GM18861 (cell line): ENCODE measurements around the gene SLC2A5.
A peak's percentile ranks its signal among the peaks of the same experiment; 100 is the strongest.
"Not testable (repeated sequence)": the region's sequence is repeated elsewhere in the genome, so short reads cannot be mapped to it uniquely, and the experiment has no call there.

Experiments
- ATAC-seq: cut with Tn5 transposase; IDR thresholded peaks from one replicate; pipeline ENCODE4 v1.9.1; 2021; ENCODE audit not compliant: unreplicated experiment

SLC2A5 gene, protein sequence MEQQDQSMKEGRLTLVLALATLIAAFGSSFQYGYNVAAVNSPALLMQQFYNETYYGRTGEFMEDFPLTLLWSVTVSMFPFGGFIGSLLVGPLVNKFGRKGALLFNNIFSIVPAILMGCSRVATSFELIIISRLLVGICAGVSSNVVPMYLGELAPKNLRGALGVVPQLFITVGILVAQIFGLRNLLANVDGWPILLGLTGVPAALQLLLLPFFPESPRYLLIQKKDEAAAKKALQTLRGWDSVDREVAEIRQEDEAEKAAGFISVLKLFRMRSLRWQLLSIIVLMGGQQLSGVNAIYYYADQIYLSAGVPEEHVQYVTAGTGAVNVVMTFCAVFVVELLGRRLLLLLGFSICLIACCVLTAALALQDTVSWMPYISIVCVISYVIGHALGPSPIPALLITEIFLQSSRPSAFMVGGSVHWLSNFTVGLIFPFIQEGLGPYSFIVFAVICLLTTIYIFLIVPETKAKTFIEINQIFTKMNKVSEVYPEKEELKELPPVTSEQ

DNA sequence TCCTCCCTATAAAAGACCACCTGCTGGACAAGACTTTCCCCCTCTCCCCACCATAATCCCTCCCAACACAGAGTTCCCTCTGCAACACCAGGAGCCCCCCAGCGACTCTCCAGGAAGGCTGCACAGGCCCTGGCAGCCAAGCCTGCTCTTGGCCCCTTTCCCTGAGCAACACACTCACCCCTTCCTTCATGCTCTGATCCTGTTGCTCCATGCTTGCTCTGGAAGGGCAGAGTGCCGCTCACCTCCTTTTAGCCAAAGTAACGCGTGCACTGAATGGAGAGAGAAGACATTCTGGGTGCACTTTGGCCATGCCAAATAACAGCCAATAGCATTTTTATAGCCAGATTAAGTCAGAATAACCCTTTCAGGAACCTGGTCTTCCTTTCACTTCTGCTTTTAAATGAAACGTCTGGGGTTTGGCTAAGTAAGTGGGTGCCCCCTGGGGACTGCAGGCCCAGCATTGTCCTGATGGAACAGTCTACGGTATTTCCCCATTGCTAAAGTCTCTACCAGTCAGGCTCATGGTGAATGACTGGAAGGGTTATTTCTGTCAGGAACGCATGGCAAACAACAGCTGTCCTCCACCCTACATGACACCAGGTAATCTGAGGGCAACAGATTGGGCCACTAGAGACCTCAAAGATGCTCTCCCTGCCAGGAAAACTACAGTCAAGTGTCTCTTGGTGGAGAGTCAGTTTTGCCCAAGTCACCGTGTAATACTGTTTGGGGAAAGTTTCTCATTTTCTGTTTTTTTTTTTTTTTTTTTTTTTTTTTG is at the start of gene SLC2A5:
Gene SLC2A5, minus strand, starts transcription at position 310 of the 775 bp plus-strand sequence. Its CDS starts 99 bp downstream, at position 211.
- ATAC-seq = peak; percentile 81

DNA sequence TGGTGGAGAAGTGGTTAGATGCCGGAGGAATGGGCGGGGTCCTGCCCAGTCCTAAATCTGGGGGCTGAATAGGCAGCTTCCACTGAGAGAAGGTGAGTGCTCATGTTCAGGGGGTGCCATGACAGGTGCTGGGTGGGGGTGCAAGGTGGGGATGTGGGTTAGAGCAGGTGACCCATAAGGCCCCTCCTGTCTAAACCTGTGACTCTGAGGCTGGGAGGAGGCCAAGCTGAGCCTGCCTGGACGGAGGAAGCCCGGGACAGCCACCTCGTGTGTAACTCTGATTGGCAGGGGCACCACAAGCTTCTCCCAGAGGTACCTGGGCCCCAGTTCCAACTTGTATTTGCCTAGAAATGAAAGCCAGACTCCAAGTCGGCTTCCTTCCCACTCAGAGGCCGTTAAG is 48.8 kb upstream of the SLC2A5 start:
- no peak for ATAC-seq

DNA sequence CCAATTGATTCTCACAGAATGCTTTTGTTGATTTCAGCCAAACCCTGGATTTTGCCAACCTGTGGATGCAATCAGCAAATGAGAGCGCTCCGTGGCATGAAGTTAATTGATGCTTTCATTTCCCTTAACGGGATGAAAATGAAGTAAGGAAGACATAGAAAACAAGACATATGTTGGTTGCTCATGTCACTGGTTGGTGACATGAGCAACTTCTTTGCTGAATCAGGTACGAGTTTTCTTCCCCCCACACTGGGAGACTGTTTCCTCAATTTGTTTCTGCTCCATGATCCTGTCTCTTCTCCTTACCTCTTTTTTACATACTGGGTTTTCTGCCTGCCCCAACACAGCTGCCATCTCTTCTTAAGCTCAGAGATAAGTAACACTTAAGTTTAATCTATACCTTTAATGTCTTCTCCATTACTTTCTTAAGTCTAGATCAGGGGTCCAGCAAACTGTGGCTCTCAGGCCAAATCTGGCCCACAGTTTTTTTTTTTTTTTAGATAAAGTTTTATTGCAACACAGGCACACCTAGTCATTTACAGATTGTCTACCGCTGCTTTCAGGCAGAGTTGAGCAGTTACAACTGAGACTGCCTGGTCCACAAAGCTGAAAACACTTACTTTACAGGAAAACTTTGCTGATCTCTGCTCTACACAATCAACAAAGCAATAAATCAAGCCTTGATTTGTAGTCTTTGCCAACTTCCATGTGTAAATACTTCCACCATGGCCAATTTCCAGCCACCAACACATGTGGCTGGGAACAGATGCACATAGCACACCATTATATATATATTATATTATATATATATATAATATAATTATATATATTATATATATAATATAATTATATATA is 46.1 kb upstream of the SLC2A5 start:
- no peak for ATAC-seq

DNA sequence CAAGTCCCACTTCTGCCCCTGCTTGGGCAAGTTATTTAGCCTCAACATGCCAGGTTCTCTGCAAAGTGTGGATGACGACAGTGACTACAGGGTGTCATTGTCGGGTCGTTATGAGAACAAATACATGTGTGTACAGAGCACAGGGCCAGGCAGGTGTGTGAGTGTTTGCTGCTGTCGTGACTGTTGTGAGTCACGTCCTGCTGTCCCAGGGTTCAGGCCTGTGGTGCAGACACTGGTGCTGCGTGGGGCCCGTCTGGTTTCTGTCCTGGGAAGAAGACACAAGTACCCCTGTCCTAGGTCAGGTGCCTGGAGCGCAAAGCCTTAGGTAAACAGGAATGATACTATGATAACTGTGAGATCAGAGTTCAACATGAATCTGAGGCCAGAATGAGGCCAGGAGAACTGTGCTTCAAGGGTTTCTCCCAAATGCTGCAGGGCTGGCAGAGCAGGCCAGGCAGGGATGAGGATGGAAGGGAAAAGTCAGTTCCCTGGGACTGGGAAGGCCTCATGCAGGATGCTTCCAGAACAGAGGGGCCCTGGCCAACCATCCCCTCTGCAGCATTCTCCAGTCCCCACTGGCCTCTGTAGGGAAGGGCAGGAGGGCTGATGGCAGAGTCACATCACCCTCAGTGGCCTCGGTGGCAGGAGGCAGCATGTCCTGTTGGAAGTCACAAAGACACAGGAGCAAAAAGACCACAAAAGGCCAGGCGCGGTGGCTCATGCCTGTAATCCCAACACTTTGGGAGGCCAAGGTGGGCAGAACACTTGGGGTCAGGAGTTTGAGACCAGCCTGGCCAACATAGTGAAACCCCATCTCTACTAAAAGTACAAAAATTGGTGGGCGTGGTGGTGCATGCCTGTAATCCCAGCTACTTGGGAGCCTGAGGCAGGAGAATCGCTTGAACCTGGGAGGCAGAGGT is 43.8 kb upstream of the SLC2A5 start:
- ATAC-seq = no peak

DNA sequence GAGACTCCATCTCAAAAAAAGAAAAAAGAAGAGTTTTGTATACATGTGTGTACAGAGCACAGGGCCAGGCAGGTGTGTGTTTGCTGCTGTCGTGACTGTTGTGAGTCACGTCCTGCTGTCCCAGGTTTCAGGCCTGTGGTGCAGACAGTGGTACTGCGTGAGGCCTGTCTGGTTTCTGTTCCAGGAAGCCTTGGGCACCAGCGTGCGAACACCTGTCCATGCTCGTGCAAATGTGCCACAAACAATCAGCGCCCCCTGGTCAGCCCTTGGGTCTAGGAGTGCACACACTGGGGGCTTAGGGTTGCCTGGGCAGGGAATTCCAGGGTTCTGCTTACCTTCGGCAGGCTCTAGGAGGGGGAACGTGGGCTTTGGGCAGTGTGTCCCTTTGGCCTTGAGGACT is 42.5 kb upstream of the SLC2A5 start:
- ATAC-seq = no peak

DNA sequence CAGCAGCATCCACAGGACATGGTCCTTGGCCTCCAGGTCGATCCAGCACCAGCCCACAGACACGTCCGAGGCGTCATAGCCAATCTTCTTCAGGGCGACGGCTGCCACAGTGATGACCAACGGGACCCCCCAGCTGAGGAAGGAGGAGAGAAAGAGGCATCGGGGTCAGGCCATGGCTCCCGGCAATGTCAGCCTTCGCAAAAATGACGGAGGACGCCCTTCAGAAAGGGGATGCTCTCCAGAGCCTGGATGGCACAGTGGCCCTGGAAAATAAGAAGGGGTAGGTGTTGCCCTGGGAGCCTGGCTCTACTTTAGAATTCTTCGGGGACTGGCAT is 41.9 kb upstream of the SLC2A5 start:
- ATAC-seq = no peak

DNA sequence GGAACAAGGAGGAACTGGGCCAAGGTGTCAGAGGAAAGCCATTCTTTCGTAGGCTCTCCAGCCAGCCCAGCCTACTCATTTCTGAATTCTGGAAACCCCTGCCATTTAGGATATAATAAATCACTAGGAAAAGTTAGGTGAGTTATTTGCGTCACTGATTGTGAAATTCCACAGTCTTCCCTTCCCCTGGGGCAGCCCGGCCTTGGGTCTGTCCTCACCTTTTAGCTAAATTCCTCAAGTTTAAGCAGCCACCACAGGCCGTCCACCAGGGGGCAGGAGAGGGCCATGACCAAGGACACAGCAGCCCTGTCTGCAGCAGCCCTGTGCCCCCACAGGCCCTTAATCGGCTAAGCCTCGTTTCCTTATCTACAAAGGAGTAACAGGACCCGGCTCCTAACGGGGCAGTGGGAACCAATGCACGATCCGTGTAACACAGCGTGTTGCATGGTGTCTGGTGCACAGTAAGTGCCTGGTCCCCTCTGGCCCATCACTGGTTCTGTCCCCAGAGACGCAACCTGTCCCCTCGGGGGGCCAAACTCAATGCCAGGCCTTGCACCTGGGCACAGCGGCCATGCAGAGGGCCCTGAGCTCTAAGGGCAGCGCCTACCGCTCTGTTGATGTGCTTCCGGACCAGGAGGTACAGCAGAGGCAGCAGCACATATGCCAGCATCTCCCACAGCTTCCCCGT is 41.4 kb upstream of the SLC2A5 start:
- ATAC-seq = no peak

DNA sequence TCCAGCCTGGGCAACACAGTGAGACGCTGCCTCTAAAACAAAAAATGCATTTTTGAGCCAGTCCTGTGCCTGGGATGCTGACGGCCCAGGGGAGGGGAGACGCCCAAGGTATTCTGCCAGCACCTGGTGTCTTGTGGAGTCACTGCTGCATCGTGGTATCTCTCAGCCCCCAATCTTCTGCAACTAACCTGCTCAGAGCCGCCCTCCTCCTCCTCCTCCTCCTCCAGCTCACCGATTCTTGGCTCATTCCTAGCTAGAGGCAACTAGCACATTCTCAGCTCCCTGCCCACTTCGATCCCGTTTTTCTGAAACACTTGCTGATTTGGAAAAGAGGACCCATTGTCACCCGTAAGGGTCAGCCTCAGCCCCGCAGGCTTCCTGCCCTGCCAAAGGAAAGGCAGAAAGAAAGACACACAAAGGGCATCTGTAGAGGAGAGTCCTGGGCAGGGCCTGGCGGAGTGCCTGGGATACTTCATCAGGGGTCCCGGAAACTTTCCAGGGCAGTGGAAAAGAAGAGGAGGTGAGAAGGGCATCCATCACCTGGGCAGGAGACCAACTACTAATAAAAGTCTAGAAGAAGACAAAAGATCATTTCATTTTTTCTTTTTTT is 38.7 kb upstream of the SLC2A5 start:
- ATAC-seq = no peak

DNA sequence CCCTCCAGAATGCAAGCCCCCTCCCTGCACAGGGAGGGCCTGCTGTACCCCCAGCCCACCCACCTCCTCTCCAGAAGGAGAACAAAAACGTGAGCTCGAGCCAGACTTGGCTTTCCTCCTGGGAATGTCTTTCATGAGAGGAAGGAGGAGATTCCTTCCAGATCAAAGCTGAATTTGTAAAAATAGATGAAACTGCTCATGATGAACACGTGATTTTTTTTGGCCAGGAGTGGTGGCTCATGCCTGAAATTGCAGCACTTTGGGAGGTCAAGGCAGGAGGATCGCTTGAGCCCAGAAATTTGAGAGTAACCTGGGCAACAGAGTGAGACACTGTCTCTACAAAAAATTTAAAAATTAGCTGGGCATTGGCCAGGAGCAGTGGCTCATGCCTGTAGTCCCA is 37.7 kb upstream of the SLC2A5 start:
- ATAC-seq = no peak

DNA sequence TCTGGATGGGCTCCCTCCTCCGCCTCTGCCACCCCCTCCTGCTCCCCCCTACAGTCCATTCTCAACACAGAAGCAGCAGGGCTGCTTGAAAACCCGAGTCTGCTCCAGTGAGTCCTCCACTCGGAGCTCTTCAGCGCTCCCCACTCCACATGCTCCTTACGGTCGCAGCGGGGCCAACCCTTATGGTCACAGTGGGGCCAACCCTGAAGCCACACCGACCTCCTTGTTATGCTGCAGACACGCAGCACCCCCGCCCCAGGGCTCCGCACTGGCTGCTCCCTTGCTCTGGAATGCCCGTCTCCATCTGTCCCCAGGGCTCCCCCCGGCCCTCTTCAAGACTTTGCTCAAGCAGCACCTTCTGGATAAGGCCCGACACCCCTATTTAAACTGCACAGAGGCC is 36.9 kb upstream of the SLC2A5 start:
- ATAC-seq = no peak

DNA sequence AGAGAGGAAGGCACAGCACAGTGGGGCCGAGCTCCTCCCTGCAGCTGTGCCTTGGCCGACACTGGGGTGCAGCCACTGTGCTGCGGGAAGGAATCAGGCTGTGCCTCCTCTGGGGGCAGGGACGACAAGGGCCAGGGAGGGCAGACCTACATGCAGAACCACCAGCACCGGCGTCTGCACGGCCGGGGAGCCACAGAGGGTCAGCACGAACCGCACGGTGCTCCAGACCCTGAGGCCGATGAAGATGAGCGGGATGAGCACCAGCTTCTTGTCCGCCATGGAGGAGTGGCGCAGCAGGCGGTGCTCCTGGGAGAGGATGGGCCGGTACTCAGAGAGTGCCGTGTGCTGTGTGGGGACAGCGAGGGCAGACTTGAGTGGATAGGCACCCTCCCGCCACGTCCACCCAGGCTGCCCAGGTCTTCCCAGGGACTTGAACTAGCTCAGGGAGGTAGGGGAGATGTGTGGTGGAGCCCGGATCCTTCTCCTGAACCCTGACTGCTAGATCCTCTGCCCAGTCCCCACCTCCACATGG is 36.0 kb upstream of the SLC2A5 start:
- no peak for ATAC-seq

DNA sequence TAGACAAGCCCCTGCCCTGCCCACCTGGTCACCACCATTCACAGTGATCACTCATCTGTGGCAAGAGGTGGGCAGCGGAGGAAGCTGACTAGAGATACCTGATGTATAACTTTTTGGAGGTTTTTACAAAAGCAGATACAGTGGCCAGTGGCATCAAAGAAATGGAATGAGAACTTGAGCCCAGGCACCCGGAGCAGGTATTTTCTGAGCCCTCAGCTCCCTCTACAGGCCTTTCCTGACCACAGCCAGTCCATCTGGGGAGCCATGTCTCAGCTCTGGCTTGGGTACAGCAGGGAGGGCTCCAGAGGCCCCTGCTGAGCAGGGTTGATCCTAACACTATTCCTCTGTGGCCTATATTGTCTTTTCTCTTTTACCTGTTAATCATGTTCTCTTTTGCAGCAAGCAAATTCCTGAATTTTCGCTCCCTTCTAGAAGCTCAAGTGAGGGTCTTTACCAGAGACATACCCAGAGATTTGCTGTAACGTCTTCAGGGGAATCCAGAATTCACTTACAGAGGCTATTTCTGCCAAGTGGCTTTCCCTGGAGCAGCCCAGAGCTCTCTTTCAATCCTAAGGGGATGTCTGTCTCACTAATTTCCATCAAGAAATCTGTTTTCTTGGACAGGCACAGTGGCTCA is 32.2 kb upstream of the SLC2A5 start:
- ATAC-seq = no peak

DNA sequence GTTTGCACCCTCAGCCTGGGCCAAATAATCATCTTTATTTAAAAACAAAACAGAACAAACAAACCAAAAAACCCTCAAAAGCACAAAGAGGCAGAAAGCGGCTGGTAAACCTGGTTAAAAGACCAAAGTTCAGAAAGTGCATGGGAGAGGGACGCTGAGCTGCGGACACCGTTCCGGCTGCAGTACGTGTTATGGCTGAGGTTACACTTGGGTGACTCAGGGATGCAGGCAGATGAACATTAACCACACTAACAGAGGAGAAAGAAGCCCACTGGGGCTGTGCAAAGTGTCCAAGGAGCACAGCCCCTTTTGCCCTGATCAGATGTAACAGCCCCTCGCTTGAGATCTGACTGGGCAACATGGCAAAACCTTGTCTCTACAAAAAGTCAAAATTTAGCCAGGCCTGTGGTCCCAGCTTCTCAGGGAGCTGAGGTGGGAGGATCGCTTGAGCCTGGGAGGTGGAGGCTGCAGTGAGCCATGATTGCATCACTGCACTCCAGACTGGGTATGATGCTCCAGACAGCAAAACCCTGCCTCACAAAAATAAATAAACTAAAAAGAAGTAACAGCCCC is 31.1 kb upstream of the SLC2A5 start:
- no peak for ATAC-seq

DNA sequence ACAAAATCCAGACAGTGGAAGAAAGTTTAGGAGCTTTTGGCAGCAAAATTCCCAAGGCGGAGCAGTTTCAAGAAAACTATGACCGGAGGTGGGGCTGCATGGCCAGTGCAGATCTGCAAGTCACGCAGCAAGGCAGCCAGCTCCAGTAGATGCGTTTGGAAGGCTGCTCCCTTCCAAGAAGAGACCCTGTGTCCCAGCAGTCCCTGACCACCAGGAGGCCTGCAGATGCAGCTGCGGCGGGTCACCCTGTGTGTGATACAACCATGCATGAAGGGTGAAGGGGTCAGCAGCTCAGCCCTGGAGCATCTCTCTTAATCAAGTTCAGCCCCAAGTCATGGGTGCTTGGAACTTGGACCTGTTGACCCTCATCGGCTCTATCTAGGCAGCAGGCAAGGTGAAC is 30.1 kb upstream of the SLC2A5 start:
- no peak for ATAC-seq

DNA sequence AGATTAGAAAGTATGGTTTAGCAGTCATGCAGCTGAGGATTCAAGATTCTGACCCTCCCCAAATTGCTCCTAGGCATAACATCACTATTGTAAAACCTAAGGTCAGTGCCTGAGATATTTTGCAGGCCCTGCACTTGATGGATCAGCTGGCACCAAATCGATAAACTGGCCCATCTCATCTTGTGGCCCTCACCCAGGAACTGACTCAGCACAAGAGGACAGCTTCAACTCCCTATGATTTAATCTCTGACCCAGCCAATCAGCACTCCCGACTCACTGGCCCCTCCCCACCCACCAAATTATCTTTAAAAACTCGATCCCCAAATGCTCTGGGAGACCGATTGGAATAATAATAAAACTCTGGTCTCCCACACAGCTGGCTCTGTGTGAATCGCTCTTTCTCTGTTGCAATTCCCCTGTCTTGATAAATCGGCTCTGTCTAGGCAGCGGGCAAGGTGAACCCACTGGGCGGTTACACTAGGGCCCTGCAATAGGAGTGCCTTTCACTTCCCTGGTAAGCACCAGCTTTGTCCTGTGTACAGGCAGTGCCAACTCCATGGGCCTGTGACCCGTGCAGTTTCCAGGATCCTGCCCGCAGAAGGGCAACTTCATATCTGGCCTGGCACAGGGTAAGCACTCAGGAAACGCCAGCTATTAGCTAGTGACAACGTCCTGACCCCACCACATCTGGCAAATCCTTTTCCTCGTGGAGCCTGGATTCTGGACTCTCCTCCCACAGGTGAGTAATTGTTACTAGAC is 28.7 kb upstream of the SLC2A5 start:
- ATAC-seq = no peak

DNA sequence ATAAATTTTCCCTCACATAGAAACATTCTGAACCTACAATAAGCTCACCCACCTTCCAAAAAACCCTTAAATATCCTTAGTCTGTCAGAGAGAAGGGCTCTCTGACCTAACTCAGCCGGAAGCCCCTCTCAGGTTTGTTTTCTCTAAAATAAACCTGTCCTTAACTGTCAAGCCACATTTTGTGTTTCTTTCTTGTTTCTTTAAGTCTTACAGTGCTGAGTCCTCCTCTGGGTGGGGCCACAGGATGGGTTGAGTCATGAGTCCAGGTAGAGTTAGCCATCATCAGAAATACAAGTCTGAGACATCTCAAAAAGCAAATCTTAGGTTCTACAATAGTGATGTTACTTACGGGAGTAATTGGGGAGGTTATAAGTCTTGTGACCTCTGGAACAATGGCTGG is 26.4 kb upstream of the SLC2A5 start:
- no peak for ATAC-seq

DNA sequence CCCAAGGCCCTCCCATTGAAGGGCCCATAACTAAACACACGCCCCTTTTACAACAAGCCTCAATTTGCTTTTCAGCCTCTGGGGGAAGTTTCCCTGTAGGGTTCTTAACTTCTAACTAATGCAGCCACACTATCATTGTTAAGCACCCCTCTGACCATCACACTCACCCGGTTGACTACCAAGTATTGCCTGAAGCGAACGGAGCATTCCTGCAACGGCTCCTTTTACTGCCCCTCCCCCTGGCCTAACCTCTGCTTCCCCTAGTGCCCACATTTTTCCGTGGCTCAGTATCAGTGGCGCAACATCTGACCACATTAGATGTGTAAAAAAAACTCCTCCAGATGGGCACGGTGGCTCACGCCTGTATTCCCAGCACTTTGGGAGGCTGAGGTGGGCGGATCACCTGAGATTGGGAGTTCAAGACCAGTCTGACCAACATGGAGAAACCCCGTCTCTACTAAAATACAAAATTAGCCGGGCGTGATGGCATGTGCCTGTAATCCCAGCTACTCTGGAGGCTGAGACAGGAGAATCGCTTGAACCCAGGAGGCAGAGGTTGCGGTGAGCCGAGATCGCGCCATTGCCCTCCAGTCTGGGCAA is 24.7 kb upstream of the SLC2A5 start:
- ATAC-seq = not testable (repeated sequence)
